K562 (cell line): ENCODE results near the gene NDST4. TPM values are rescaled to one million over a fixed set of nuclear protein-coding genes. Genes with fewer than 3 reads are reported as not detected.

ENCODE experiments used
- ATAC-seq: fragments of 200-7000 bp; cut with Tn5 transposase; 3 replicates; pipeline ENCODE4 v1.9.1; 2020; ENCODE audit warnings: moderate library complexity
- Bru-seq: library from RNA; stranded (reverse); fragments of 400-500 nt; gene quantifications from one replicate; lab custom pipeline; 2021; lab: Mats Ljungman, UMichigan
- BruChase-seq, 2 experiments: library from RNA; stranded (reverse); fragments of 400-500 nt; gene quantifications; one replicate each; lab custom pipeline; 2021; lab: Mats Ljungman, UMichigan
- BruUV-seq: library from RNA; stranded (reverse); fragments of 400-500 nt; replicated peaks from 2 replicates; lab custom pipeline; 2021; lab: Mats Ljungman, UMichigan
- CTCF ChIA-PET: fragments of 300-600 bp; formaldehyde crosslinking; extraction: SDS; loops from one replicate; lab custom pipeline; 2021; ENCODE audit warnings: low intra/inter-chr PET ratio; lab: Yijun Ruan, JAX
- POLR2A ChIA-PET: fragments of 300-600, 350-650 bp; sonication (Branson Sonifier 250); formaldehyde crosslinking; extraction: SDS; loops from one replicate; lab custom pipeline; 2021; ENCODE audit warnings: antibody characterized with exemption, inconsistent platforms; lab: Yijun Ruan, JAX
- DNase-seq, 4 experiments: peaks; one replicate each; pipeline versions ENCODE4 v3.0.0 to v3.0.0-alpha.2; 2011 to 2018; ENCODE audit warnings: low spot score in 3 of 4, mixed read lengths in 3 of 4; ENCODE audit errors: extremely low read depth in 1 of 4
- FAIRE-seq: peaks from 2 replicates; lab custom pipeline; 2011; peaks lifted over from hg19 to GRCh38; lab: Jason Lieb, UNC
- H2AFZ ChIP-seq: 2 replicates; pipeline ENCODE4 v1.6.0; 2011; ENCODE audit warnings: low read depth, low read length, control low read depth, inconsistent platforms
- H3K27ac ChIP-seq: fragments of 200-600 bp; 3 replicates; pipeline ENCODE4 v1.8.0; 2011; ENCODE audit warnings: low read depth, mild to moderate bottlenecking, control low read depth, inconsistent platforms, low read length, moderate library complexity, mixed read lengths; ENCODE audit errors: extremely low read depth
- H3K27me3 ChIP-seq, 2 experiments: fragments of 300-600 bp in 1 of 2; 2 replicates in 1 of 2; 3 replicates in 1 of 2; pipeline versions ENCODE4 v1.6.0 to v1.8.0; 2011; ENCODE audit warnings: inconsistent platforms in 2 of 2, low read length in 2 of 2, mild to moderate bottlenecking in 1 of 2, mixed read lengths in 1 of 2, moderate library complexity in 1 of 2; ENCODE audit not compliant: control insufficient read depth in 2 of 2, insufficient read depth in 2 of 2
- H3K36me3 ChIP-seq: fragments of 300-600 bp; 3 replicates; pipeline ENCODE4 v1.8.0; 2011; ENCODE audit warnings: mild to moderate bottlenecking, low read length, inconsistent platforms; ENCODE audit not compliant: control insufficient read depth, insufficient read depth
- H3K4me1 ChIP-seq, 2 experiments: fragments of 200-600 bp in 1 of 2; replicated peaks in 1 of 2; 2 replicates in 1 of 2; 3 replicates in 1 of 2; pipeline versions ENCODE4 v1.5.1 to v1.8.0; 2011; ENCODE audit warnings: inconsistent platforms in 2 of 2, low read length in 2 of 2, mild to moderate bottlenecking in 1 of 2, mixed read lengths in 1 of 2, moderate library complexity in 1 of 2; ENCODE audit not compliant: control insufficient read depth in 2 of 2, insufficient read depth in 2 of 2
- H3K4me2 ChIP-seq: 2 replicates; pipeline ENCODE4 v1.6.1; 2011; ENCODE audit warnings: low read length, control low read depth, inconsistent platforms, mixed read lengths; ENCODE audit not compliant: insufficient read depth
- H3K4me3 ChIP-seq: fragments of 200-600 bp; sonication (generic), shearing (Covaris generic); 2 replicates; pipeline ENCODE4 v1.5.1; 2016; ENCODE audit warnings: control low read depth, inconsistent platforms
- H3K79me2 ChIP-seq: fragments of 200-600 bp; 3 replicates; pipeline ENCODE4 v1.8.0; 2011; ENCODE audit warnings: low read length, inconsistent platforms; ENCODE audit not compliant: control insufficient read depth, insufficient read depth
- H3K9ac ChIP-seq, 2 experiments: 2 replicates each; pipeline versions ENCODE4 v1.6.0 to v1.6.1; 2011; ENCODE audit warnings: low read depth in 2 of 2, low read length in 2 of 2, control low read depth in 1 of 2, inconsistent platforms in 1 of 2, mild to moderate bottlenecking in 1 of 2, mixed read lengths in 1 of 2; ENCODE audit not compliant: insufficient read depth in 1 of 2
- H3K9me1 ChIP-seq: one replicate; pipeline ENCODE4 v1.6.0; 2011; ENCODE audit warnings: inconsistent platforms, mild to moderate bottlenecking, low read length, moderate library complexity; ENCODE audit not compliant: control insufficient read depth, insufficient read depth
- H3K9me3 ChIP-seq: replicated peaks from 2 replicates; pipeline ENCODE4 v1.5.1; 2011; ENCODE audit warnings: low read depth, low read length, inconsistent platforms; ENCODE audit not compliant: control insufficient read depth, insufficient read depth
- H4K20me1 ChIP-seq: replicated peaks from 2 replicates; pipeline ENCODE4 v1.6.1; 2011; ENCODE audit warnings: low read length, inconsistent platforms, mixed read lengths; ENCODE audit not compliant: control insufficient read depth, insufficient read depth
- GTF2A2 ChIP-seq: IDR thresholded peaks from 2 replicates; pipeline ENCODE4 v1.6.1; 2016; ENCODE audit warnings: mild to moderate bottlenecking, missing genetic modification characterization, missing compliant biosample characterization
- MIER1 ChIP-seq: fragments of 450-650 bp; IDR thresholded peaks from 2 replicates; pipeline ENCODE4 v1.6.1; 2016; ENCODE audit warnings: antibody characterized with exemption, mild to moderate bottlenecking, low read depth
- PCBP1 ChIP-seq: fragments of 200-400 bp; formaldehyde crosslinking; IDR thresholded peaks from 2 replicates; pipeline ENCODE4 v1.6.1; 2018; ENCODE audit warnings: mild to moderate bottlenecking, low read depth, low read length; ENCODE audit not compliant: poor library complexity, severe bottlenecking
- ZNF143 ChIP-seq: sonication (generic); formaldehyde crosslinking; IDR thresholded peaks from 2 replicates; pipeline ENCODE4 v1.9.0; 2022; ENCODE audit warnings: mild to moderate bottlenecking, missing genetic modification reagents
- WGBS: fragments of 100-300 bp; shearing (Covaris generic); methylation state at CpG from one replicate; pipeline ENCODE4 v1.1.6; 2016; ENCODE audit warnings: low coverage, mixed read lengths; ENCODE audit not compliant: insufficient coverage; ENCODE audit errors: missing lambda C conversion rate; 5-methylcytosine and 5-hydroxymethylcytosine counted together
- in situ Hi-C: fragments of 300-500 bp; cut with MboI; formaldehyde crosslinking; loops from 4 replicates; pipeline ENCODE4 v1.15.0; 2018; ENCODE audit warnings: inconsistent platforms, mixed read lengths
- intact Hi-C: fragments of 100-400 bp; cut with micrococcal nuclease; formaldehyde crosslinking; loops from 2 replicates; pipeline ENCODE4 v1.14.2; 2022
- long read RNA-seq, 3 experiments: library from polyadenylated mRNA in 2 of 3; library from RNA in 1 of 3; unstranded in 2 of 3; stranded (forward) in 1 of 3; transcript quantifications; one replicate each; pipeline ENCODE4 v2.0.0, GENCODE V29; 2019 to 2022
- polyA minus RNA-seq, 3 experiments: library from RNA; depleted of rRNA, polyadenylated mRNA; stranded (reverse); fragments of >200 nt; gene quantifications; 2 replicates each; pipeline ENCODE4 v1.2.3, GENCODE V29; 2011
- polyA plus RNA-seq, 8 experiments: library from polyadenylated mRNA; depleted of rRNA in 4 of 8; stranded (reverse) in 5 of 8; unstranded in 3 of 8; fragments of >200 nt; fragmentation: Nextera tagmentation in 2 of 8; fragmentation: Illumina TruSeq in 1 of 8; extraction: Ambion mirVana in 2 of 8; extraction: Trizol in 1 of 8; gene quantifications; 2 replicates each; pipeline versions ENCODE4 v1.2.1 to v1.2.3, GENCODE V29; 2011 to 2014; ENCODE audit warnings: inconsistent platforms in 1 of 8, missing spikeins in 1 of 8
- total RNA-seq, 7 experiments: library from RNA; depleted of rRNA in 6 of 7; stranded (reverse); fragments of >200 nt in 6 of 7; fragmentation: Illumina TruSeq in 2 of 7; extraction: Trizol in 2 of 7; gene quantifications; 2 replicates each; pipeline versions ENCODE4 v1.2.1 to v1.2.3, GENCODE V29; 2011 to 2021; ENCODE audit warnings: low replicate concordance in 1 of 7

The NDST4 gene
- total RNA-seq (2011; cell fraction: chromatin; rRNA removed; ENCODE audit: low replicate concordance): not detected in 2 replicates
- total RNA-seq (2011; cell fraction: nucleolus; rRNA removed): not detected in 2 replicates
- total RNA-seq (2011; cell fraction: nucleoplasm; rRNA removed): not detected in 2 replicates
- not detected in 2 replicates for total RNA-seq (2014; rRNA removed)
- total RNA-seq (2014; rRNA removed; fragmentation: Illumina TruSeq; extraction: Trizol): not detected in 2 replicates
- 0.08 TPM in 1 of 2 replicates, not detected in the other for total RNA-seq (2015; rRNA removed; fragmentation: Illumina TruSeq; extraction: Trizol)
- not detected in 2 replicates for total RNA-seq (2021)
- polyA plus RNA-seq (2011; rRNA removed): not detected in 2 replicates
- polyA plus RNA-seq (2011; cell fraction: cytosol; rRNA removed): not detected in 2 replicates
- polyA plus RNA-seq (2011; cell fraction: nucleus; rRNA removed): not detected in 2 replicates
- polyA plus RNA-seq (2012): 0.03 TPM in 1 of 2 replicates, not detected in the other
- polyA plus RNA-seq (2014; fragmentation: Illumina TruSeq; extraction: Trizol): not detected in 2 replicates
- polyA plus RNA-seq (2014; fragmentation: Nextera tagmentation; extraction: Ambion mirVana): not detected
- not detected in 2 replicates for polyA plus RNA-seq (2014; rRNA removed)
- not detected in 2 replicates for polyA minus RNA-seq (2011; rRNA and poly(A)+ RNA removed)
- not detected in 2 replicates for polyA minus RNA-seq (2011; cell fraction: cytosol; rRNA and poly(A)+ RNA removed)
- polyA minus RNA-seq (2011; cell fraction: nucleus; rRNA and poly(A)+ RNA removed): not detected in 2 replicates
- Bru-seq, nascent RNA: percentile 6 among the genes with signal in this experiment
- BruChase-seq, experiment 1, labeled RNA remaining after a 2-hour chase: percentile 7 among the genes with signal in this experiment
- percentile 5 among the genes with signal in this experiment for BruChase-seq, experiment 2, labeled RNA remaining after a 6-hour chase
- long read RNA-seq, experiment 1, partial matches to known transcripts: 0 of 2 reads
- long read RNA-seq, experiment 1, other reads (novel, unspliced or antisense): 2 of 2 reads
- long read RNA-seq, experiment 2: 0 reads
- long read RNA-seq, experiment 3: 0 reads

- H3K36me3 ChIP-seq: no peaks in the 10 kb centered on the region
- no peaks in the 10 kb centered on the region for H4K20me1 ChIP-seq
- in situ Hi-C loops: no loop called here
- H2AFZ ChIP-seq: no peak within 1 kb of the TSS
- no peaks in the 10 kb centered on the region for H3K9me1 ChIP-seq
- no peak within 1 kb of the TSS for H3K27ac ChIP-seq
- CTCF ChIA-PET: no interaction called here
- TF ChIP-seq PCBP1: no peak
- TF ChIP-seq ZNF143 (CRISPR knock-in tag): no peak
- no peak for TF ChIP-seq MIER1
- no peak for TF ChIP-seq GTF2A2 (tag)
- no TSS peak for BruUV-seq
- intact Hi-C loops: no loop called here
- H3K27me3 ChIP-seq: no peaks in the 10 kb centered on the region
- no peaks in the 10 kb centered on the region for H3K79me2 ChIP-seq
- DNase-seq (no peak), FAIRE-seq (no peak), ATAC-seq (no peak)
- POLR2A ChIA-PET: no interaction called here
- WGBS: 1% methylated on average over 10 of the region's 10 CpGs
- no peak within 1 kb of the TSS for H3K4me2 ChIP-seq
- no peak within 1 kb of the TSS for H3K9ac ChIP-seq
- no peak within 1 kb of the TSS for H3K4me3 ChIP-seq
- no peaks in the 10 kb centered on the region for H3K9me3 ChIP-seq
- no peaks in the 10 kb centered on the region for H3K4me1 ChIP-seq
Observed at GRCh38 chr4:115113506-115114106, at the start of gene NDST4. Gene NDST4 (minus strand): TSS chr4:115113620. CDS start chr4:115077036, 36,584 bp downstream.
